SK-N-MC (cell line): ENCODE data around the gene OPN1MW2.
"Not testable (repeated sequence)": the region's sequence is repeated elsewhere in the genome, so short reads cannot be mapped to it uniquely, and the experiment has no call there.

Experiments used
- EZH2 ChIP-seq: fragments of 200-600 bp; sonication (generic); IDR thresholded peaks from one replicate; pipeline ENCODE4 v1.6.1; 2017; ENCODE audit warnings: antibody characterized with exemption
- FOXP2 ChIP-seq: optimal IDR thresholded peaks from 2 replicates; pipeline ENCODE3; 2011; ENCODE audit warnings: mild to moderate bottlenecking, moderate library complexity; ENCODE audit not compliant: insufficient read depth; ENCODE audit errors: extremely low read length, control extremely low read depth
- POLR2AphosphoS5 ChIP-seq: IDR thresholded peaks from 2 replicates; pipeline ENCODE4 v1.6.1; 2012; ENCODE audit warnings: mild to moderate bottlenecking, low read depth, low read length, borderline replicate concordance

- TF ChIP-seq POLR2AphosphoS5, EZH2, FOXP2: not testable (repeated sequence)
Observed at GRCh38 chrX:154211057-154211456, 8.5 kb upstream of the OPN1MW2 start.
